GM12864 (cell line): ENCODE measurements around the gene ALPI.
"Not testable (repeated sequence)": the region's sequence is repeated elsewhere in the genome, so short reads cannot be mapped to it uniquely, and the experiment has no call there.

Source experiments
- DNase-seq: peaks from one replicate; pipeline ENCODE4 v3.0.0-alpha.2; 2011; ENCODE audit warnings: low read depth
- H3K4me3 ChIP-seq: 2 replicates; pipeline ENCODE4 v1.5.1; 2011; ENCODE audit warnings: mild to moderate bottlenecking, low read depth, low read length, control low read depth
- TF ChIP-seq, protein P1 (sequence below): IDR thresholded peaks from 2 replicates; pipeline ENCODE4 v1.5.1; 2011; ENCODE audit warnings: low read depth, mild to moderate bottlenecking, moderate library complexity, low read length, control low read depth, inconsistent platforms; ENCODE audit errors: missing control alignments

The ALPI gene

DNA sequence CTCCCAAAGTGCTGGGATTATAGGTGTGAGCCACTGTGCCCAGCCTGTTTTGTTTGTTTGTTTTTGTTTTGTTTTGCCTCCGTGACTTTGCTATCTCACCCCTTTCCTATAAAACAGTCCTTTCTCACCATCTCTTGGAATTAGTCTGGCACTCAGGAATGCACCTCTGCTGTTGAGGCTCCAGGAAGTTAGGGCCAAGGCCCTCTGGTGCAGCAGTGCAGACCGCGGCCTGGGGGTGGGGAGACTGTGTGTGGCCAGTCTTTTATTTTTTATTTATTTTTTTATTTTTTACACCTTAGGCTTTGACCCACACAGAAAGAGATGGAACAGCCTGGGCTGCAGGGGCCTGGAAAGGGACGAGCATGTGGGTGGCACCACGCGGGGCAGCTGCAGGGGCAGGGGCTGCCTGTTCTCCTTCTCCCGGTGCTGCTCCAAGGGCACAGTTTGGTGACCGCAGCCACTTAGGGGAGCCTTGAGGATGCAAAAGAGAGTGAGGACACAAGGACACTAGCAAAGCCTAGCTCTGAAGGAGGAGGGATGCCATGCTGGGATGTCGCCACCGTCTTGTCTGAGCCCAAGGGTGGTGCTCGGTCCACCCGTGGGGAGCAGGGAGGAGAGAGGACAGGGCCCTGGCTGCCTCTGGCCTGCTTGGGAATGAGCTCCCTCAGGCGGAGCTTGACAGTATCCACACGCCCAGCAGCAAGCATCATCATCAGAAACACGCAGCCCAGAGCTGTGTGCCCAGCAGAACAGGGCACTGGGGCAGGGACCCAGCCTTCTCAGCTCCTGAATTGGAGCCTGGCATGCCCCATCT lies 19.4 kb upstream of the ALPI start:
- TF ChIP-seq, protein P1, sequence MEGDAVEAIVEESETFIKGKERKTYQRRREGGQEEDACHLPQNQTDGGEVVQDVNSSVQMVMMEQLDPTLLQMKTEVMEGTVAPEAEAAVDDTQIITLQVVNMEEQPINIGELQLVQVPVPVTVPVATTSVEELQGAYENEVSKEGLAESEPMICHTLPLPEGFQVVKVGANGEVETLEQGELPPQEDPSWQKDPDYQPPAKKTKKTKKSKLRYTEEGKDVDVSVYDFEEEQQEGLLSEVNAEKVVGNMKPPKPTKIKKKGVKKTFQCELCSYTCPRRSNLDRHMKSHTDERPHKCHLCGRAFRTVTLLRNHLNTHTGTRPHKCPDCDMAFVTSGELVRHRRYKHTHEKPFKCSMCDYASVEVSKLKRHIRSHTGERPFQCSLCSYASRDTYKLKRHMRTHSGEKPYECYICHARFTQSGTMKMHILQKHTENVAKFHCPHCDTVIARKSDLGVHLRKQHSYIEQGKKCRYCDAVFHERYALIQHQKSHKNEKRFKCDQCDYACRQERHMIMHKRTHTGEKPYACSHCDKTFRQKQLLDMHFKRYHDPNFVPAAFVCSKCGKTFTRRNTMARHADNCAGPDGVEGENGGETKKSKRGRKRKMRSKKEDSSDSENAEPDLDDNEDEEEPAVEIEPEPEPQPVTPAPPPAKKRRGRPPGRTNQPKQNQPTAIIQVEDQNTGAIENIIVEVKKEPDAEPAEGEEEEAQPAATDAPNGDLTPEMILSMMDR = no peak
- H3K4me3 ChIP-seq = no peak overlapping the region
- no peak for DNase-seq

DNA sequence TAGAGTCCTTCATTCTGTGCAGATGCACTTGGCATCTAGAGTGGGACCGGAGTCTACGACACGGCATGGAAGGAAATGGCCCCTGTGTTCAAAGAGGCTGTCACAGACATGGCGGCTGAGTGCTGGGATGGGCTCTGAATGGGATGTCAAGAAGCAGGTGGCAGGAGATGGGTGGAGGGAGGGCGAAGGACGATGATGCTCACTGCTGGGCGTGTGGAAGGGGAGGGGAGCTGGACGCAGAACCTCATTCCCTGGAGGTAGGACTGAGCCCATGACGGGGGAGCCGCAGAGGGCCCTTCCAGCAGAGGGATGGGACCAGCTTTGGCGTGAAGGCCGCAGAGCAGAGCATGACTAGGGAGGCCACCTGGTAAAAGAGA lies 18.8 kb upstream of the ALPI start:
- DNase-seq = no peak
- H3K4me3 ChIP-seq = no peak overlapping the region
- TF ChIP-seq, protein P1 = no peak

DNA sequence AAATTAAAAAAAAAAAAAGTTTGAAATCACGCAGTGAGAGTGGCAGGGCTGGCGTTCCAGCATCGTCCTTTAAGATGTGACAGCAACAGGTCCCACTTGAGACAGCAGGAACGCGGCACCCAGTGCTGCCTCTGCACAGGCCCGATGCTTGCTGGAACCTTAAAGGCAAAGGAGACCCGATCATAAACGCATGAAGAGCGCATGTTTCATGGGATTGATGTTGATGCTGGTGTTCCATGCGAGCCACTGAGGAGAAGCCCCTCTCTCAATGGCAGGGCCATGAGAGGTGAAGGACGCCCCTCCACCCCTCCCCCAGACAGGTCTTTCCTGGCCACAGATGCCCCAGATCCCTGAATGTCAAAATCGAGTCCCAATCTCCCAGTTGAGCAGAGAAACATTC lies 17.9 kb upstream of the ALPI start:
- DNase-seq = no peak
- no peak overlapping the region for H3K4me3 ChIP-seq
- TF ChIP-seq, protein P1 = no peak

DNA sequence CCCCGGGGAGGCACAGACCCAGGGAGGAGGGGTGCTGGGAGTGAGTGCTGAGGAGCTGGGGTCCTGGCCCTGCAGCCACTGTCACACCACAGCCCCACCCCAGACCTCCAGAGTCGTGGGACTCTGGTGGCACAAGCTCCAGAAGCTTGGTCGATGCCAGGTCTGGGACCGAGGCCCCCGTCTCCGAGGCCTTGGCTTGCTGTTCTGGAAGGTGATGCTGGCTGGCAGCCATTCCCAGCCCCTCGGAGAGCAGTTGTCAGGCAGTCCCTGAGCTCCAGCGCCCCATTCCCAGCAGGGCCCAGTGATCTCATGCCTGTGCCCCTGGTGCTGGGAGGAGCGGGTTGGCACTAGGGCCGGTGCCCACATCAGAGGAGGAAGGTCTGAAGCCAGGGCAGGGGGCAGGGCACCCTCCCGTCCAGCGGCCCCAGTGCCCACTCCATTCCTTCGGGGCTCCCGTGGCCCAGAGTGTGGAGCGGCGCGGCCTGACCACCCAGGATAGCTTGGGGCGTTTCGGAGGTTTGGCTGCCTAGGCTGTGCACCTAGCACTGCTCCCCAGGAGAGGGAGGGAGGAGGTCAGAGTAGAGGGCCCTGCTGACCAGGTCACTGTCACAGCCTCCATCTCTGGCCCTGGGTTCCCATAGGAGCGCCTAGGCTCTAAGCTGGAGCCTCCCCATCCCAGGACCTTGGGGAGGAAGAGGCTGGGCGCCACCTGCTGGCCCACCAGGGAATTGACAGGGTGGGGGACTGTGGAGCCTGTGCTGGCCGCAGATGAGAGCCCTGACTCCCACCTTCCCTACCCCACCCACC lies 16.8 kb upstream of the ALPI start:
- no peak for DNase-seq
- TF ChIP-seq, protein P1 = peak; percentile 49
- H3K4me3 ChIP-seq = no peak overlapping the region

DNA sequence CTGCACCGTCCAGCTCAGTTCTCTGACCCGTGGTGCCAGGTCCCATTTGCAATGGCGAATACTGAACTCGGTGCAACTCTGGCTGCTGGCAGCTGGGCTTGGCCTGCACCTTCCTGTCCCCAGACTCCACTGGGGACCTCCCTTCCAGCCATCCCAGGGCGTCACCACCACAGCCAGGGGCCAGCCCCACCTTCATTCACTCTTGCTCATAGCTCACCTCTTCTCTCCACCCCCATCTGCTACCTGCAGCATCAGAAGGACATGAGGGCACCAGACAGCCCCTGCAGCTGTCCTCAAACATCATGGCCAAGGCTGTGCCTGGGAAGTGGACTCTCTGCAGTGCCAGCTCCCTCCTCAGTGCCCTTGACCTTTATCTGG lies 16.2 kb upstream of the ALPI start:
- TF ChIP-seq, protein P1 = no peak
- no peak for DNase-seq
- no peak overlapping the region for H3K4me3 ChIP-seq

DNA sequence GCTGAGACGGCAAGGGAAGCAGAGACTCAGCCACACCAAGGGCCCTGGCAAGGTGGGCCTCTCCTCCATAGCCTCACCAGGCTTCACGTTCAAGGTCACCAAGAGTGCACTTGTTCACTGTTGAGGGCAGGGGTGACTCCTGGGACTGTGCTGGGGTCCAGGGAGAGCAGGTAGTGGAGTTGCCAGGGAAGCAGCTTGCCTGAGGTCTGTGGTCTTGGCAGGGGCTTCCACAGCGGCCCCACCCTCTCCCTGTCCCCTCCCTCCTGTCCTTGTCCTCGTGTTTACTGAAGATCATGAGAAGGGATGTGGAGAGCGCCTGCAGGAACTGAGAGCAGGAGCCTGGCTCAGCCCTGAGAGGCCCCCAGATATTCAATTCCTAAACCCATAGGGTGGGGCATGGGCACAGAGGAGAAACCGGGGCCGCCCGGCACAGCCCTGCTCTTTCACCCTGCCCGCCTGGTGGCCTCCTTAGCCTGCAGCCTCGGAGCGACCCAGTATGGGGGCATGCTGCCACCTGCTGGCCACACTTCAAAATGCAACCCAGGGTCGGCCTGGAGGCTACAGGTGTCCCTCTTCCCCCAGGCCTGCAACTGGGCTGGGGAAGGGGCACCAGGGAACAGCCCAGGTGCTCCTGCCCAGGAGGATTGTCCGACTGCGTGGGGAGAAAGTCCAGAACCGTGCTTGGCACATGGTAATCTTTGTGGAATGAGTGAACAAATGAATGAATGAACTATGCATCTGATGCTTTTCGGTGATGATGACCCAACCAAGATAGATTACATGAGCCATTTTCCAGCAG lies 15.5 kb upstream of the ALPI start:
- not testable (repeated sequence) for H3K4me3 ChIP-seq
- peak; percentile 15 for DNase-seq
- TF ChIP-seq, protein P1 = peak; percentile 87
